IMR-90 (cell line): Measurements from ENCODE around the gene METRNL. TPM values are rescaled to one million over a fixed set of nuclear protein-coding genes. Genes with fewer than 3 reads are reported as not detected.

Source experiments
- ATAC-seq: fragments of 200-7000 bp; cut with Tn5 transposase; 2 replicates; pipeline ENCODE4 v1.9.1; 2020; ENCODE audit warnings: low read depth, mild to moderate bottlenecking, moderate library complexity
- BruUV-seq: library from RNA; stranded (reverse); fragments of 400-500 nt; replicated peaks from 2 replicates; lab custom pipeline; 2021; lab: Mats Ljungman, UMichigan
- CTCF ChIA-PET: fragments of 300-600 bp; formaldehyde crosslinking; extraction: SDS; loops from one replicate; lab custom pipeline; 2021; ENCODE audit warnings: antibody characterized with exemption; lab: Yijun Ruan, JAX
- POLR2A ChIA-PET: fragments of 300-600 bp; sonication (Branson Sonifier 250); formaldehyde crosslinking; loops from one replicate; lab custom pipeline; 2022; ENCODE audit warnings: antibody characterized with exemption; ENCODE audit not compliant: unreplicated experiment; lab: Charles Lee
- DNase-seq: peaks from one replicate; pipeline ENCODE4 v3.0.0; 2013
- H2AFZ ChIP-seq: replicated peaks from 2 replicates; pipeline ENCODE3; 2013; ENCODE audit warnings: low read length, mild to moderate bottlenecking; ENCODE audit not compliant: poor library complexity
- H2AK5ac ChIP-seq: 2 replicates; pipeline ENCODE4 v1.6.1; 2013; ENCODE audit warnings: low read depth, low read length, inconsistent platforms
- H2AK9ac ChIP-seq: replicated peaks from 2 replicates; pipeline ENCODE3; 2013; ENCODE audit warnings: mild to moderate bottlenecking, low read depth, low read length, moderate library complexity; ENCODE audit not compliant: poor library complexity
- H2BK120ac ChIP-seq: 2 replicates; pipeline ENCODE4 v1.6.1; 2013; ENCODE audit warnings: low read depth, low read length, inconsistent platforms
- H2BK15ac ChIP-seq: 3 replicates; pipeline ENCODE4 v1.6.1; 2013; ENCODE audit warnings: low read depth, low read length, inconsistent platforms
- H2BK20ac ChIP-seq: 2 replicates; pipeline ENCODE4 v1.6.1; 2013; ENCODE audit warnings: low read depth, mild to moderate bottlenecking, inconsistent platforms, low read length, moderate library complexity
- H2BK5ac ChIP-seq: 2 replicates; pipeline ENCODE4 v1.6.1; 2013; ENCODE audit warnings: mild to moderate bottlenecking, low read depth, low read length, inconsistent platforms; ENCODE audit not compliant: poor library complexity, severe bottlenecking
- H3K14ac ChIP-seq: replicated peaks from 2 replicates; pipeline ENCODE4 v1.6.1; 2013; ENCODE audit warnings: low read depth, low read length, inconsistent platforms
- H3K18ac ChIP-seq: 2 replicates; pipeline ENCODE4 v1.6.1; 2013; ENCODE audit warnings: low read depth, low read length, control low read depth
- H3K23ac ChIP-seq: 2 replicates; pipeline ENCODE4 v1.6.1; 2013; ENCODE audit warnings: low read depth, low read length, inconsistent platforms
- H3K27ac ChIP-seq: 2 replicates; pipeline ENCODE4 v1.5.1; 2013; ENCODE audit warnings: mild to moderate bottlenecking, control low read depth, low read length; ENCODE audit not compliant: insufficient read depth
- H3K27me3 ChIP-seq: 2 replicates; pipeline ENCODE4 v1.6.1; 2013; ENCODE audit warnings: low read length; ENCODE audit not compliant: control insufficient read depth, insufficient read depth
- H3K36me3 ChIP-seq: 2 replicates; pipeline ENCODE4 v1.6.1; 2013; ENCODE audit warnings: low read length, mixed read lengths; ENCODE audit not compliant: control insufficient read depth, insufficient read depth
- H3K4ac ChIP-seq: 2 replicates; pipeline ENCODE4 v1.6.1; 2013; ENCODE audit warnings: low read depth, low read length, inconsistent platforms
- H3K4me1 ChIP-seq: 2 replicates; pipeline ENCODE4 v1.6.1; 2013; ENCODE audit warnings: low read length, mixed read lengths; ENCODE audit not compliant: control insufficient read depth, insufficient read depth
- H3K4me2 ChIP-seq: 2 replicates; pipeline ENCODE4 v1.6.1; 2013; ENCODE audit warnings: low read depth, mild to moderate bottlenecking, control low read depth, low read length, moderate library complexity
- H3K4me3 ChIP-seq: 2 replicates; pipeline ENCODE4 v1.5.1; 2013; ENCODE audit warnings: low read depth, mild to moderate bottlenecking, control low read depth, low read length, moderate library complexity; ENCODE audit not compliant: insufficient read depth
- H3K56ac ChIP-seq: 2 replicates; pipeline ENCODE4 v1.6.1; 2013; ENCODE audit warnings: low read length, inconsistent platforms; ENCODE audit not compliant: insufficient read depth; ENCODE audit errors: extremely low read depth
- H3K79me1 ChIP-seq, 2 experiments: 2 replicates each; pipeline ENCODE4 v1.6.1; 2013; ENCODE audit warnings: low read length in 2 of 2, inconsistent platforms in 1 of 2, low read depth in 1 of 2
- H3K9ac ChIP-seq: 2 replicates; pipeline ENCODE4 v1.6.1; 2013; ENCODE audit warnings: low read depth, low read length, control low read depth
- H3K9me1 ChIP-seq: 2 replicates; pipeline ENCODE4 v1.6.1; 2013; ENCODE audit warnings: low read length, inconsistent platforms; ENCODE audit not compliant: insufficient read depth
- H3K9me3 ChIP-seq: 2 replicates; pipeline ENCODE4 v1.6.1; 2013; ENCODE audit warnings: low read length; ENCODE audit not compliant: control insufficient read depth, insufficient read depth
- H4K20me1 ChIP-seq: 2 replicates; pipeline ENCODE4 v1.6.1; 2013; ENCODE audit warnings: low read length, inconsistent platforms; ENCODE audit not compliant: insufficient read depth
- H4K5ac ChIP-seq: 2 replicates; pipeline ENCODE4 v1.6.1; 2013; ENCODE audit warnings: mild to moderate bottlenecking, low read depth, low read length, control low read depth
- H4K8ac ChIP-seq, 2 experiments: 2 replicates each; pipeline ENCODE4 v1.6.1; 2013; ENCODE audit warnings: low read depth in 2 of 2, low read length in 2 of 2, control low read depth in 1 of 2, inconsistent platforms in 1 of 2
- H4K91ac ChIP-seq: 2 replicates; pipeline ENCODE4 v1.6.1; 2013; ENCODE audit warnings: low read depth, low read length, inconsistent platforms; ENCODE audit not compliant: insufficient read depth
- CEBPB ChIP-seq: IDR thresholded peaks from 2 replicates; pipeline ENCODE4 v1.6.1; 2012; ENCODE audit warnings: low read depth, low read length, improper control_type of control experiment
- ELK1 ChIP-seq: fragments of 150-350 bp; IDR thresholded peaks from 2 replicates; pipeline ENCODE4 v1.6.1; 2016; ENCODE audit warnings: low read depth, mild to moderate bottlenecking, low read length, moderate library complexity, borderline replicate concordance
- FOS ChIP-seq: fragments of 150-350 bp; IDR thresholded peaks from 2 replicates; pipeline ENCODE4 v1.6.1; 2016; ENCODE audit warnings: low read depth, low read length
- MXI1 ChIP-seq: IDR thresholded peaks from 2 replicates; pipeline ENCODE4 v1.6.1; 2012; ENCODE audit warnings: low read depth, mild to moderate bottlenecking, low read length, moderate library complexity, borderline replicate concordance
- SMC3 ChIP-seq: fragments of 150-350 bp; IDR thresholded peaks from 2 replicates; pipeline ENCODE4 v1.6.1; 2016; ENCODE audit warnings: low read depth, mild to moderate bottlenecking, antibody characterized with exemption, low read length, moderate library complexity
- WGBS, 2 experiments: methylation state at CpG; one replicate each; pipeline versions ENCODE4 v1.1.5 to v1.1.7; 2013; ENCODE audit warnings: missing lambda C conversion rate in 2 of 2; ENCODE audit not compliant: insufficient read length in 1 of 2; ENCODE audit errors: extremely low coverage in 2 of 2; 5-methylcytosine and 5-hydroxymethylcytosine counted together
- dilution Hi-C: fragments of 300-500 bp; cut with HindIII; formaldehyde crosslinking; loops from one replicate; pipeline ENCODE4 v1.14.3; 2018; ENCODE audit warnings: low sequenced_read_pairs; ENCODE audit not compliant: unreplicated experiment
- in situ Hi-C: fragments of 300-500 bp; cut with MboI; formaldehyde crosslinking; loops from 3 replicates; pipeline ENCODE4 v1.14.3; 2019; ENCODE audit warnings: low sequenced_read_pairs, inconsistent platforms, mixed read lengths
- intact Hi-C: fragments of 100-400 bp; cut with micrococcal nuclease; formaldehyde crosslinking; loops from 2 replicates; pipeline ENCODE4 v1.10.0; 2022
- polyA plus RNA-seq, 3 experiments: library from polyadenylated mRNA; depleted of rRNA; stranded (reverse); fragments of >200 nt; gene quantifications; 2 replicates each; pipeline ENCODE4 v1.2.3, GENCODE V29; 2012; ENCODE audit warnings: low replicate concordance in 1 of 3
- total RNA-seq: library from RNA; depleted of rRNA; stranded (reverse); fragments of >200 nt; gene quantifications from 2 replicates; pipeline ENCODE4 v1.2.3, GENCODE V29; 2012

The METRNL gene
- total and polyA plus RNA-seq, 2 of the 4 experiments (the other 2 are of a cell fraction): 17.9 to 48.2 TPM

- H3K14ac ChIP-seq: no peak overlapping the region
- no peaks in the 10 kb centered on the region for H3K9me3 ChIP-seq
- no peak for ATAC-seq
- dilution Hi-C loops: no loop called here
- no peaks in the 10 kb centered on the region for H3K9me1 ChIP-seq
- H3K18ac ChIP-seq: no peak overlapping the region
- H3K4me1 ChIP-seq: no peaks in the 10 kb centered on the region
- no peak for DNase-seq
- no peak overlapping the region for H2AK5ac ChIP-seq
- ChIA-PET POLR2A (no interaction called here), CTCF (no interaction called here)
- BruUV-seq: no TSS peak
- no peak overlapping the region for H3K4ac ChIP-seq
- no peak overlapping the region for H4K5ac ChIP-seq
- 65% methylated on average over 2 of the region's 16 CpGs; no CpG with 5 or more reads in 1 of the 2 experiments for WGBS, 2 experiments
- no peak overlapping the region for H2AFZ ChIP-seq
- intact Hi-C loops: no loop called here
- peaks cover 38% of the 10 kb centered on the region for H3K27me3 ChIP-seq
- H3K79me1 ChIP-seq: no peaks in the 10 kb centered on the region
- in situ Hi-C loops: no loop called here
- no peak overlapping the region for H2BK20ac ChIP-seq
- no peak overlapping the region for H3K23ac ChIP-seq
- TF ChIP-seq SMC3: no peak
- no peak for TF ChIP-seq CEBPB
- no peak for TF ChIP-seq ELK1
- TF ChIP-seq FOS: no peak
- TF ChIP-seq MXI1: no peak
- no peak overlapping the region for H2AK9ac ChIP-seq
- no peak overlapping the region for H3K4me3 ChIP-seq
- no peak overlapping the region for H3K4me2 ChIP-seq
- no peak overlapping the region for H3K56ac ChIP-seq
- H3K9ac ChIP-seq: no peak overlapping the region
- no peak overlapping the region for H2BK15ac ChIP-seq
- H4K20me1 ChIP-seq: no peaks in the 10 kb centered on the region
- no peak overlapping the region for H4K8ac ChIP-seq
- H4K91ac ChIP-seq: no peak overlapping the region
- H2BK120ac ChIP-seq: no peak overlapping the region
- no peak overlapping the region for H3K27ac ChIP-seq
- no peaks in the 10 kb centered on the region for H3K36me3 ChIP-seq
- no peak overlapping the region for H2BK5ac ChIP-seq
Observed at GRCh38 chr17:83127431-83128160, 48.2 kb downstream of the METRNL start.
